Measurements from ENCODE around the gene PRAME. TPM values are rescaled to one million over a fixed set of nuclear protein-coding genes. Genes with fewer than 3 reads are reported as not detected.

Gene PRAME
- total RNA-seq, 1 donor from 2014 or later, result not detected

Other genes with a start within 250 kb of the PRAME start
- gene ZNF280B, start 50.5 kb downstream of the PRAME start, total RNA-seq, result 4.0 and 4.7 TPM in 2 replicates
- 0.09 TPM in 1 of 2 replicates, not detected in the other for gene ZNF280A, start 39.0 kb downstream of the PRAME start, total RNA-seq
- not detected in 2 replicates for gene GGTLC2, start 85.3 kb upstream of the PRAME start, total RNA-seq

All from astrocyte (in vitro differentiated cells and primary cell).